HCT116 (cell line): Measurements from ENCODE around the gene RPLP2.

Source experiments
- EZH2 ChIP-seq: fragments of 200-600 bp; sonication (generic); IDR thresholded peaks from 2 replicates; pipeline ENCODE4 v1.6.1; 2017; ENCODE audit warnings: antibody characterized with exemption, mixed run types
- YY1 ChIP-seq: IDR thresholded peaks from 2 replicates; pipeline ENCODE4 v1.6.1; 2011; ENCODE audit warnings: low read length, low read depth, moderate library complexity, mild to moderate bottlenecking; ENCODE audit not compliant: insufficient replicate concordance; ENCODE audit errors: extremely low read depth

GRCh38 chr11:812390-812789 lies 2.6 kb downstream of the RPLP2 start:
- TF ChIP-seq YY1: no peak
- TF ChIP-seq EZH2: no peak
